Dermis blood vessel endothelial cell (primary cell): ENCODE results near the gene SMPDL3A. TPM values are rescaled to one million over a fixed set of nuclear protein-coding genes. Genes with fewer than 3 reads are reported as not detected.

Experiments
- total RNA-seq: library from RNA; depleted of rRNA; stranded (reverse); fragments of >200 nt; gene quantifications from 2 replicates; pipeline ENCODE4 v1.2.3, GENCODE V29; 2014

The SMPDL3A gene
- total RNA-seq, 1 donor from 2014 or later, result 6.3 TPM

Other genes with a start within 250 kb of the SMPDL3A start
- 0.19 TPM in 1 of 2 replicates, not detected in the other for gene PKIB, start 178.9 kb upstream of the SMPDL3A start, total RNA-seq
- gene FABP7, start 9.5 kb upstream of the SMPDL3A start, total RNA-seq, result not detected in 2 replicates
- not detected in 2 replicates for gene CLVS2, start 207.0 kb downstream of the SMPDL3A start, total RNA-seq